GM23248 (cell line): ENCODE data around the gene CD93.

Experiments
- EZH2 ChIP-seq: fragments of 200-600 bp; sonication (generic); IDR thresholded peaks from 2 replicates; pipeline ENCODE4 v1.6.1; 2018; ENCODE audit warnings: antibody characterized with exemption, mild to moderate bottlenecking; ENCODE audit not compliant: insufficient read depth, poor library complexity, severe bottlenecking
- EZH2phosphoT487 ChIP-seq: fragments of 200-600 bp; sonication (generic); IDR thresholded peaks from 2 replicates; pipeline ENCODE4 v1.6.1; 2018; ENCODE audit warnings: antibody characterized with exemption, moderate library complexity, mild to moderate bottlenecking, low read depth; ENCODE audit not compliant: insufficient read depth

DNA sequence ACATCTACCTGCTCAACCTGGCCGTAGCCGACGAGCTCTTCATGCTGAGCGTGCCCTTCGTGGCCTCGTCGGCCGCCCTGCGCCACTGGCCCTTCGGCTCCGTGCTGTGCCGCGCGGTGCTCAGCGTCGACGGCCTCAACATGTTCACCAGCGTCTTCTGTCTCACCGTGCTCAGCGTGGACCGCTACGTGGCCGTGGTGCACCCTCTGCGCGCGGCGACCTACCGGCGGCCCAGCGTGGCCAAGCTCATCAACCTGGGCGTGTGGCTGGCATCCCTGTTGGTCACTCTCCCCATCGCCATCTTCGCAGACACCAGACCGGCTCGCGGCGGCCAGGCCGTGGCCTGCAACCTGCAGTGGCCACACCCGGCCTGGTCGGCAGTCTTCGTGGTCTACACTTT is 50.4 kb downstream of the CD93 start:
- TF ChIP-seq EZH2 = no peak
- no peak for TF ChIP-seq EZH2phosphoT487
